Hindlimb muscle (tissue), 1 donor: ENCODE results near the gene ATP10A. TPM values are rescaled to one million over a fixed set of nuclear protein-coding genes. Genes with fewer than 3 reads are reported as not detected.

Source experiments
- DNase-seq: peaks from one replicate; pipeline ENCODE4 v3.0.0-alpha.2; 2013
- polyA plus RNA-seq: library from polyadenylated mRNA; unstranded; fragments of 120-200 nt; gene quantifications from one replicate; pipeline ENCODE4 v1.2.1, GENCODE V29; 2013; ENCODE audit not compliant: insufficient read length

ATP10A gene
- 2.9 TPM for polyA plus RNA-seq

GRCh38 chr15:25863111-25863967, at the start of gene ATP10A:
ATP10A (minus strand) TSS chr15:25863327; CDS start chr15:25863096, 231 bp downstream.
- DNase-seq, result peak; percentile 75

GRCh38 chr15:25912035-25912434, 48.9 kb upstream of the ATP10A start:
- DNase-seq, result no peak

GRCh38 chr15:25910832-25911231, 47.7 kb upstream of the ATP10A start:
- DNase-seq, result no peak

- no peak for DNase-seq
These were observed 46.7 kb upstream of the ATP10A start for GRCh38 chr15:25909806-25910205.

- DNase-seq, result no peak
These were observed 46.2 kb upstream of the ATP10A start for GRCh38 chr15:25909325-25909724.

- DNase-seq, result no peak
These were observed 42.0 kb upstream of the ATP10A start for GRCh38 chr15:25905140-25905539.

- peak; percentile 37 for DNase-seq
These were observed 40.0 kb upstream of the ATP10A start for GRCh38 chr15:25903024-25903581.

- DNase-seq, result no peak
These were observed 38.9 kb upstream of the ATP10A start for GRCh38 chr15:25901811-25902605.

- DNase-seq, result no peak
These were observed 37.8 kb upstream of the ATP10A start for GRCh38 chr15:25900901-25901300.

- peak; percentile 44 for DNase-seq
These were observed 37.3 kb upstream of the ATP10A start for GRCh38 chr15:25900431-25900830.

GRCh38 chr15:25899870-25900269, 36.7 kb upstream of the ATP10A start:
- DNase-seq, result no peak

- DNase-seq, result no peak
These were observed 34.5 kb upstream of the ATP10A start for GRCh38 chr15:25897658-25898057.

GRCh38 chr15:25894371-25894902, 31.3 kb upstream of the ATP10A start:
- no peak for DNase-seq

- DNase-seq, result no peak
These were observed 30.5 kb upstream of the ATP10A start for GRCh38 chr15:25893596-25893995.

- no peak for DNase-seq
These were observed 29.0 kb upstream of the ATP10A start for GRCh38 chr15:25892126-25892525.

GRCh38 chr15:25891081-25891480, 28.0 kb upstream of the ATP10A start:
- no peak for DNase-seq

- DNase-seq, result no peak
These were observed 27.4 kb upstream of the ATP10A start for GRCh38 chr15:25890529-25890928.

- DNase-seq, result no peak
These were observed 24.7 kb upstream of the ATP10A start for GRCh38 chr15:25887870-25888269.

- DNase-seq, result no peak
These were observed 23.5 kb upstream of the ATP10A start for GRCh38 chr15:25886498-25887140.

- no peak for DNase-seq
These were observed 21.2 kb upstream of the ATP10A start for GRCh38 chr15:25884370-25884769.

GRCh38 chr15:25883463-25884259, 20.5 kb upstream of the ATP10A start:
- DNase-seq, result no peak

GRCh38 chr15:25882466-25882865, 19.3 kb upstream of the ATP10A start:
- DNase-seq, result no peak
